ENCODE measurements around the gene PCDHGA8. TPM values are rescaled to one million over a fixed set of nuclear protein-coding genes. Genes with fewer than 3 reads are reported as not detected.
A peak's percentile ranks its signal among the peaks of the same experiment; 100 is the strongest.
"Not testable (repeated sequence)": the region's sequence is repeated elsewhere in the genome, so short reads cannot be mapped to it uniquely, and the experiment has no call there.

PCDHGA8 gene
- total RNA-seq, 1 donor from 2014 or later = 6.4 TPM

- peak in 1 of 3 experiments; percentile 22 for TF ChIP-seq CTCF (IDR thresholded peaks at IDR 0.05)
- H3K27ac ChIP-seq; DNase-seq (ENCODE audit: extremely low spot score in 2 of 2); H3K4me1 ChIP-seq; H3K36me3 ChIP-seq; intact Hi-C loops (cut with DNase I); H3K27me3 ChIP-seq: not testable (repeated sequence)
- Histone ChIP-seq H3K9me3 (peaks cover 87% of the 10 kb centered on the region), H3K4me3 (peak within 1 kb of the TSS; percentile 5 to 13)
These were observed 15.5 kb downstream of the PCDHGA8 start, which contains the start of gene PCDHGB6 for GRCh38 chr5:141407790-141408505. TSS of gene PCDHGB6 (plus strand) at chr5:141408021. CDS start at chr5:141408203, 182 bp downstream.

GRCh38 chr5:141409598-141410306 lies 17.3 kb downstream of the PCDHGA8 start:
- Histone ChIP-seq H3K4me3 (no peak overlapping the region), H3K27ac (no peak overlapping the region), H3K4me1 (no peaks in the 10 kb centered on the region), H3K27me3 (no peaks in the 10 kb centered on the region), H3K9me3 (peaks cover 87% of the 10 kb centered on the region), H3K36me3 (peaks cover 0 to 6% of the 10 kb centered on the region in 2 donors)
- TF ChIP-seq CTCF (IDR thresholded peaks at IDR 0.05) (no peak), POLR2A (IDR thresholded peaks at IDR 0.05) (no peak), POLR2AphosphoS5 (IDR thresholded peaks at IDR 0.05; ENCODE audit: insufficient read depth in 1 of 2, low read depth in 1 of 2) (no peak)
- DNase-seq (ENCODE audit: extremely low spot score in 2 of 2) = no peak
- intact Hi-C loops (cut with DNase I) = loop anchor here (10.0 kb wide), 2 partner anchors 115 to 155 kb away; no protein-coding TSS in a partner anchor

- intact Hi-C loops (cut with DNase I) = loop anchor here (10.0 kb wide), 2 partner anchors 113 to 153 kb away; no protein-coding TSS in a partner anchor
These were observed 19.1 kb downstream of the PCDHGA8 start for GRCh38 chr5:141411575-141411974.

GRCh38 chr5:141412854-141413539 lies 20.6 kb downstream of the PCDHGA8 start, which contains the start of gene PCDHGA10:
TSS of gene PCDHGA10 (plus strand) at chr5:141412987. CDS start at chr5:141413176, 189 bp downstream.
- H3K9me3 ChIP-seq = peaks cover 76% of the 10 kb centered on the region

More at GRCh38 chr5:141411575-141411974, 19.1 kb downstream of the PCDHGA8 start:
- Histone ChIP-seq H3K27ac (no peak overlapping the region), H3K27me3 (no peaks in the 10 kb centered on the region), H3K9me3 (peaks cover 81% of the 10 kb centered on the region), H3K4me1 (no peaks in the 10 kb centered on the region), H3K36me3 (peaks cover 0 to 6% of the 10 kb centered on the region in 2 donors), H3K4me3 (no peak overlapping the region)
- no peak for DNase-seq (ENCODE audit: extremely low spot score in 2 of 2)
- no peak for TF ChIP-seq CTCF (IDR thresholded peaks at IDR 0.05)

More at GRCh38 chr5:141412854-141413539, 20.6 kb downstream of the PCDHGA8 start, which contains the start of gene PCDHGA10:
- Histone ChIP-seq H3K27me3 (no peaks in the 10 kb centered on the region), H3K27ac (no peak within 1 kb of the TSS), H3K4me1 (no peaks in the 10 kb centered on the region), H3K36me3 (peaks cover 0 to 6% of the 10 kb centered on the region in 2 donors), H3K4me3 (peak within 1 kb of the TSS; percentile 10 to 26)
- TF ChIP-seq CTCF (IDR thresholded peaks at IDR 0.05) = peak in 1 of 3 experiments; percentile 19
- TF ChIP-seq POLR2AphosphoS5 (IDR thresholded peaks at IDR 0.05; ENCODE audit: insufficient read depth in 1 of 2, low read depth in 1 of 2) = no peak
- intact Hi-C loops (cut with DNase I) = loop anchor here (10.0 kb wide), 2 partner anchors 112 to 152 kb away; no protein-coding TSS in a partner anchor
- no peak for DNase-seq (ENCODE audit: extremely low spot score in 2 of 2)
